CD4-positive, alpha-beta T cell (primary cell): ENCODE results near the gene ITGA5. TPM values are rescaled to one million over a fixed set of nuclear protein-coding genes. Genes with fewer than 3 reads are reported as not detected.

ENCODE experiments used
- ATAC-seq: fragments of 200-7000 bp; cut with Tn5 transposase; one replicate; pipeline ENCODE4 v1.10.0; 2022; ENCODE audit warnings: mild to moderate bottlenecking; ENCODE audit not compliant: poor library complexity
- CTCF ChIA-PET: fragments of 350-600 bp; sonication (Branson Sonifier 250); formaldehyde crosslinking; loops from one replicate; lab custom pipeline; 2021; ENCODE audit warnings: antibody characterized with exemption, inconsistent platforms; lab: Charles Lee
- POLR2A ChIA-PET: fragments of 350-600 bp; sonication (Branson Sonifier 250); formaldehyde crosslinking; loops from one replicate; lab custom pipeline; 2021; ENCODE audit warnings: antibody characterized with exemption, inconsistent platforms; lab: Charles Lee
- DNase-seq, 14 experiments: peaks; one replicate each; pipeline ENCODE4 v3.0.0-alpha.2; 2013 to 2020; ENCODE audit warnings: mixed read lengths in 2 of 14
- H3K27ac ChIP-seq, 2 donors: one replicate each; pipeline versions ENCODE4 v1.5.1 to v1.7.0; 2013; ENCODE audit warnings: low read length in 2 of 2, low read depth in 1 of 2, mild to moderate bottlenecking in 1 of 2
- H3K27me3 ChIP-seq, 2 experiments: 1 replicate in 1 of 2; 2 replicates in 1 of 2; pipeline versions ENCODE4 v1.6.1 to v1.7.0; 2013; ENCODE audit warnings: low read length in 2 of 2, control low read depth in 1 of 2, mild to moderate bottlenecking in 1 of 2, moderate library complexity in 1 of 2; ENCODE audit not compliant: insufficient read depth in 2 of 2, control insufficient read depth in 1 of 2
- H3K36me3 ChIP-seq: one replicate; pipeline ENCODE4 v1.6.1; 2013; ENCODE audit warnings: low read length, control low read depth; ENCODE audit not compliant: insufficient read depth
- H3K4me1 ChIP-seq: one replicate; pipeline ENCODE4 v1.6.1; 2013; ENCODE audit warnings: low read length, control low read depth; ENCODE audit not compliant: insufficient read depth
- H3K4me3 ChIP-seq: one replicate; pipeline ENCODE4 v1.5.1; 2013; ENCODE audit warnings: mild to moderate bottlenecking, low read length, moderate library complexity
- H3K9me3 ChIP-seq, 2 experiments: 1 replicate in 1 of 2; 2 replicates in 1 of 2; pipeline versions ENCODE4 v1.6.1 to v1.7.0; 2013; ENCODE audit warnings: low read length in 2 of 2, mild to moderate bottlenecking in 2 of 2, control low read depth in 1 of 2, moderate library complexity in 1 of 2; ENCODE audit not compliant: control insufficient read depth in 1 of 2, insufficient read depth in 1 of 2
- H3K27ac Mint-ChIP-seq: one replicate; pipeline ENCODE4 v1.8.0; 2020; ENCODE audit warnings: mixed read lengths
- H3K27me3 Mint-ChIP-seq: one replicate; pipeline ENCODE4 v1.8.0; 2021; ENCODE audit warnings: mixed read lengths
- H3K36me3 Mint-ChIP-seq: one replicate; pipeline ENCODE4 v1.8.0; 2021; ENCODE audit warnings: low read depth, mixed read lengths
- H3K4me1 Mint-ChIP-seq: one replicate; pipeline ENCODE4 v1.8.0; 2021; ENCODE audit warnings: low read depth, mixed read lengths
- H3K4me3 Mint-ChIP-seq: one replicate; pipeline ENCODE4 v1.8.0; 2020; ENCODE audit warnings: mild to moderate bottlenecking, mixed read lengths
- H3K9me3 Mint-ChIP-seq: one replicate; pipeline ENCODE4 v1.8.0; 2020; ENCODE audit warnings: mixed read lengths
- intact Hi-C, 2 experiments: fragments of 100-400 bp; cut with DNase I in 1 of 2; cut with micrococcal nuclease in 1 of 2; formaldehyde crosslinking; loops; one replicate each; pipeline versions ENCODE4 v1.15.1 to v1.9.0; 2023 to 2025; cut with DNase I, micrococcal nuclease
- total RNA-seq, 174 experiments: library from RNA in 2 of 174; stranded (reverse) in 2 of 174; gene quantifications; one replicate each; pipeline ENCODE4 v1.2.3 and lab custom pipeline; 2021 to 2026
- TF ChIP-seq, protein P1 (sequence below): fragments of 200-600 bp; IDR thresholded peaks from one replicate; pipeline ENCODE4 v1.8.0; 2022; ENCODE audit warnings: antibody characterized with exemption, mild to moderate bottlenecking

Gene ITGA5
- total RNA-seq, 2 experiments from 2014 or later, result 143 to 159 TPM

DNA sequence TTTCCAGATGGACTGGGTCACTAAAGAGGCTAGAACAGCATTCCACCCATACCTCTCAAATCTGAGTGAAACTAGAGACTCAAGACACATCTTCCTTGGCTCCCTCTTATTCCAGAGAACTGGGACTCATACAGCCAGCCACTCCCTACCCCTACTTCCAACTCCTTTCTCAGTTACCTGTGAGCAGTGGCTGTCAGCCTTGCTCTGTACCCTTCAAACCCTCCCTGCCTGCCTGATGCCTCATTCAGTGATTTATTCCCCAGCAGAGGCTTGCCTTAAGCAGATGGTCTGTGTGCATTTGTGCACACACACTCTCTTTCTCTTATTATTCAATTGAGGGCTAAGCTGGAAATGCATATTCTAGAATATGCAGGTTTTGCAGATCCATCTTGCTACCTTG is 69.4 kb downstream of the ITGA5 start:
- Histone ChIP-seq H3K27ac (no peak overlapping the region), H3K9me3 (no peaks in the 10 kb centered on the region), H3K4me1 (peaks cover 16% of the 10 kb centered on the region), H3K36me3 (peaks cover 63% of the 10 kb centered on the region), H3K27me3 (no peaks in the 10 kb centered on the region), H3K4me3 (no peak overlapping the region)
- intact Hi-C loops, result no loop called here
- Mint-ChIP-seq H3K9me3 (no peaks in the 10 kb centered on the region), H3K4me3 (no peak overlapping the region), H3K36me3 (peaks cover 77% of the 10 kb centered on the region), H3K4me1 (peaks cover 18% of the 10 kb centered on the region), H3K27ac (no peak overlapping the region), H3K27me3 (no peaks in the 10 kb centered on the region)
- DNase-seq, result no peak
- TF ChIP-seq, protein P1, sequence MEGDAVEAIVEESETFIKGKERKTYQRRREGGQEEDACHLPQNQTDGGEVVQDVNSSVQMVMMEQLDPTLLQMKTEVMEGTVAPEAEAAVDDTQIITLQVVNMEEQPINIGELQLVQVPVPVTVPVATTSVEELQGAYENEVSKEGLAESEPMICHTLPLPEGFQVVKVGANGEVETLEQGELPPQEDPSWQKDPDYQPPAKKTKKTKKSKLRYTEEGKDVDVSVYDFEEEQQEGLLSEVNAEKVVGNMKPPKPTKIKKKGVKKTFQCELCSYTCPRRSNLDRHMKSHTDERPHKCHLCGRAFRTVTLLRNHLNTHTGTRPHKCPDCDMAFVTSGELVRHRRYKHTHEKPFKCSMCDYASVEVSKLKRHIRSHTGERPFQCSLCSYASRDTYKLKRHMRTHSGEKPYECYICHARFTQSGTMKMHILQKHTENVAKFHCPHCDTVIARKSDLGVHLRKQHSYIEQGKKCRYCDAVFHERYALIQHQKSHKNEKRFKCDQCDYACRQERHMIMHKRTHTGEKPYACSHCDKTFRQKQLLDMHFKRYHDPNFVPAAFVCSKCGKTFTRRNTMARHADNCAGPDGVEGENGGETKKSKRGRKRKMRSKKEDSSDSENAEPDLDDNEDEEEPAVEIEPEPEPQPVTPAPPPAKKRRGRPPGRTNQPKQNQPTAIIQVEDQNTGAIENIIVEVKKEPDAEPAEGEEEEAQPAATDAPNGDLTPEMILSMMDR, result no peak
- CTCF ChIA-PET, result interaction anchor here (0.5 to 1.6 kb wide), 3 partner anchors 13 to 56 kb away, joined by 3 to 5 read pairs (median 3); no protein-coding TSS in a partner anchor
- ATAC-seq, result no peak
- POLR2A ChIA-PET, result interaction anchor here (1.0 kb wide), 1 partner anchor 69 kb away, joined by 3 read pairs; the partner anchor contains the start of genes CBX5 and HNRNPA1

DNA sequence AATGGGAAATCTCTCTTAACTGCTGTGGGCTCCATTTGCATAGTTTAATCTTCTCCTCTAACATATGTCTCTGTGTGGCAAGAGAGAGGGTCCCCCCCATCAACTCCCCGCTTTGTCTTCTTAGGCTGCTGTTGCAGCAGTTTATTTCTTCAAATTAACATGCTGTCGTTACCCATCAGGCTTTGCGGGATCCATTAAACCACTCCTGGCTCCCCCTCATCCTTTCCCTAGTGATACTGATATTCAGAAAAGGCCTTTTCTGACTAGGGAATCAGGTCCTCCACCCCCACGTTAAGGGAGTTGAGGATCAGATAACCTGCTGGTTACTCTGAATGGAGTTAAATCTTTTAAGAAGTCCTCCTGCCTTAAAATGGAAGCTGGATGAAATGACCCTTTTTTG is 70.0 kb downstream of the ITGA5 start:
- Mint-ChIP-seq H3K4me1 (peaks cover 18% of the 10 kb centered on the region), H3K27ac (no peak overlapping the region), H3K27me3 (no peaks in the 10 kb centered on the region), H3K9me3 (no peaks in the 10 kb centered on the region), H3K36me3 (peaks cover 79% of the 10 kb centered on the region), H3K4me3 (no peak overlapping the region)
- Histone ChIP-seq H3K27me3 (no peaks in the 10 kb centered on the region), H3K36me3 (peaks cover 64% of the 10 kb centered on the region), H3K27ac (no peak overlapping the region), H3K9me3 (no peaks in the 10 kb centered on the region), H3K4me3 (no peak overlapping the region), H3K4me1 (peaks cover 16% of the 10 kb centered on the region)
- POLR2A ChIA-PET, result interaction anchor here (1.0 kb wide), 1 partner anchor 69 kb away, joined by 3 read pairs; the partner anchor contains the start of genes CBX5 and HNRNPA1
- TF ChIP-seq, protein P1, result no peak
- CTCF ChIA-PET, result interaction anchor here (1.1 to 1.8 kb wide), 3 partner anchors 13 to 56 kb away, joined by 3 to 5 read pairs (median 4); no protein-coding TSS in a partner anchor
- ATAC-seq (no peak), DNase-seq (no peak)
- intact Hi-C loops, result no loop called here

Other genes starting within 250 kb of the ITGA5 start
- 1 to 10 TPM; 2.4 to 3.7 TPM for gene SMUG1, start 230.3 kb downstream of the ITGA5 start, total RNA-seq
- gene CBX5, start 139.1 kb downstream of the ITGA5 start, total RNA-seq, result 10 to 100 TPM; 38.8 to 38.9 TPM
- 1,000 to 10,000 TPM; 1,969 to 1,994 TPM for gene HNRNPA1, start 138.5 kb downstream of the ITGA5 start, total RNA-seq
- gene NFE2, start 118.3 kb downstream of the ITGA5 start, total RNA-seq, result under 1 TPM in 1 of 2 experiments, not detected in 1; 0.20 TPM
- gene COPZ1, start 94.1 kb downstream of the ITGA5 start, total RNA-seq, result 10 to 100 TPM; 31.2 to 33.9 TPM
- under 1 TPM; 0.27 to 0.53 TPM for gene GPR84, start 54.8 kb downstream of the ITGA5 start, total RNA-seq
- 1 to 10 TPM; 3.8 to 4.7 TPM for gene ZNF385A, start 34.5 kb downstream of the ITGA5 start, total RNA-seq
- under 1 TPM in 1 of 2 experiments, not detected in 1; 0.58 TPM for gene GTSF1, start 54.3 kb upstream of the ITGA5 start, total RNA-seq
- 10 to 100 TPM; 78.1 to 85.2 TPM for gene NCKAP1L, start 78.5 kb upstream of the ITGA5 start, total RNA-seq
- gene PDE1B, start 130.3 kb upstream of the ITGA5 start, total RNA-seq, result 10 to 100 TPM in 1 of 2 experiments, 1 to 10 TPM in 1; 9.7 to 11.1 TPM
- not detected for gene PPP1R1A, start 169.4 kb upstream of the ITGA5 start, total RNA-seq
- not detected for gene LACRT, start 215.6 kb upstream of the ITGA5 start, total RNA-seq
- gene DCD, start 229.1 kb upstream of the ITGA5 start, total RNA-seq, result not detected